Tibial nerve (tissue), 3 donors: Measurements from ENCODE around the gene PACSIN2.

Experiments used
- POLR2A ChIP-seq, 2 donors: fragments of 450-650 bp; IDR thresholded peaks; one replicate each; pipeline ENCODE4 v1.6.1; 2017; ENCODE audit warnings: antibody characterized with exemption in 2 of 2, mild to moderate bottlenecking in 2 of 2, moderate library complexity in 2 of 2
- TF ChIP-seq, protein P1 (sequence below), 5 experiments: fragments of 200-600 bp in 3 of 5; fragments of 450-650 bp in 2 of 5; sonication (generic) in 3 of 5; IDR thresholded peaks; one replicate each; pipeline ENCODE4 v1.5.1; 2016 to 2019; ENCODE audit warnings: antibody characterized with exemption in 5 of 5, mild to moderate bottlenecking in 3 of 5, moderate library complexity in 2 of 5

DNA sequence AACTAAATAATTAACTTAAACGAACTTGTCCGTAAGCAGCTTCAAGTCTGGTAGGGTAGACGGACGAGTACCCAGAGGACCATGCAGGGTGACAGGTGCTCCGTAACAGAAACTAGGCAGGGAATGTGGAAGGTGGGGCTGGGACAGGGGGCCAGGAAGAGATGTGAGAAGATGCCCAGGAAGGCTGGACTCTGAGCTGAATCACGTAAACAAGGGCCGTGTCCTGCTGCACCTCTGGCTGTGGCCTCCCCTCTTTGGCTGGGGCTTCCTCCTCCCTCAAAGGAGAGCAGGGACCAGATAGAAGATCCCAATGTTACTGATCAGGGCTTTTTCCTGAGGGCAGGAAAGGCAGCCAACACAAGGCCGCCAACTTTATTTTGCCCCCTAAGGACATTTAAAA, 47.9 kb downstream of the PACSIN2 start:
- TF ChIP-seq, protein P1, sequence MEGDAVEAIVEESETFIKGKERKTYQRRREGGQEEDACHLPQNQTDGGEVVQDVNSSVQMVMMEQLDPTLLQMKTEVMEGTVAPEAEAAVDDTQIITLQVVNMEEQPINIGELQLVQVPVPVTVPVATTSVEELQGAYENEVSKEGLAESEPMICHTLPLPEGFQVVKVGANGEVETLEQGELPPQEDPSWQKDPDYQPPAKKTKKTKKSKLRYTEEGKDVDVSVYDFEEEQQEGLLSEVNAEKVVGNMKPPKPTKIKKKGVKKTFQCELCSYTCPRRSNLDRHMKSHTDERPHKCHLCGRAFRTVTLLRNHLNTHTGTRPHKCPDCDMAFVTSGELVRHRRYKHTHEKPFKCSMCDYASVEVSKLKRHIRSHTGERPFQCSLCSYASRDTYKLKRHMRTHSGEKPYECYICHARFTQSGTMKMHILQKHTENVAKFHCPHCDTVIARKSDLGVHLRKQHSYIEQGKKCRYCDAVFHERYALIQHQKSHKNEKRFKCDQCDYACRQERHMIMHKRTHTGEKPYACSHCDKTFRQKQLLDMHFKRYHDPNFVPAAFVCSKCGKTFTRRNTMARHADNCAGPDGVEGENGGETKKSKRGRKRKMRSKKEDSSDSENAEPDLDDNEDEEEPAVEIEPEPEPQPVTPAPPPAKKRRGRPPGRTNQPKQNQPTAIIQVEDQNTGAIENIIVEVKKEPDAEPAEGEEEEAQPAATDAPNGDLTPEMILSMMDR (IDR thresholded peaks at IDR 0.05) = no peak
- TF ChIP-seq POLR2A (IDR thresholded peaks at IDR 0.05) = no peak
